CD14-positive monocyte (primary cell): Measurements from ENCODE around the gene DYNC1I1. TPM values are rescaled to one million over a fixed set of nuclear protein-coding genes. Genes with fewer than 3 reads are reported as not detected.

Experiments used
- DNase-seq, 3 donors: peaks; one replicate each; pipeline ENCODE4 v3.0.0-alpha.2; 2011 to 2022
- H2AFZ ChIP-seq: 2 replicates; pipeline ENCODE4 v1.6.0; 2012; ENCODE audit warnings: mild to moderate bottlenecking, low read depth, low read length, inconsistent platforms; ENCODE audit not compliant: insufficient read depth, poor library complexity, severe bottlenecking
- H3K27ac ChIP-seq, 2 donors: 1 replicate in 1 of 2; 2 replicates in 1 of 2; pipeline ENCODE4 v1.5.1; 2012 to 2013; ENCODE audit warnings: low read length in 2 of 2, control low read depth in 1 of 2, inconsistent platforms in 1 of 2, low read depth in 1 of 2, mild to moderate bottlenecking in 1 of 2
- H3K27me3 ChIP-seq, 2 donors: one replicate each; pipeline versions ENCODE4 v1.6.0 to v1.6.1; 2011 to 2013; ENCODE audit warnings: low read length in 2 of 2; ENCODE audit not compliant: control insufficient read depth in 2 of 2, insufficient read depth in 2 of 2
- H3K36me3 ChIP-seq, 2 donors: replicated peaks in 1 of 2; 1 replicate in 1 of 2; 2 replicates in 1 of 2; pipeline versions ENCODE4 v1.5.1 to v1.6.1; 2012 to 2013; ENCODE audit warnings: low read length in 2 of 2, control low read depth in 1 of 2, inconsistent platforms in 1 of 2, mild to moderate bottlenecking in 1 of 2; ENCODE audit not compliant: insufficient read depth in 2 of 2, control insufficient read depth in 1 of 2
- H3K4me1 ChIP-seq, 2 donors: 1 replicate in 1 of 2; 2 replicates in 1 of 2; pipeline versions ENCODE4 v1.5.1 to v1.6.1; 2012 to 2013; ENCODE audit warnings: low read length in 2 of 2, control low read depth in 1 of 2, inconsistent platforms in 1 of 2, mild to moderate bottlenecking in 1 of 2, moderate library complexity in 1 of 2; ENCODE audit not compliant: insufficient read depth in 2 of 2, control insufficient read depth in 1 of 2
- H3K4me2 ChIP-seq: replicated peaks from 2 replicates; pipeline ENCODE3; 2012; ENCODE audit warnings: low read length, moderate library complexity, mild to moderate bottlenecking; ENCODE audit not compliant: poor library complexity, severe bottlenecking; ENCODE audit errors: extremely low read depth
- H3K4me3 ChIP-seq, 3 experiments: fragments of 200-600 bp in 1 of 3; sonication (generic) in 1 of 3; replicated peaks in 1 of 3; 1 replicate in 2 of 3; 2 replicates in 1 of 3; pipeline ENCODE4 v1.5.1; 2011 to 2013; ENCODE audit warnings: low read length in 3 of 3, mild to moderate bottlenecking in 3 of 3, control low read depth in 2 of 3, low read depth in 2 of 3, inconsistent platforms in 1 of 3, moderate library complexity in 1 of 3
- H3K79me2 ChIP-seq: 2 replicates; pipeline ENCODE4 v1.6.0; 2012; ENCODE audit warnings: mild to moderate bottlenecking, control low read depth, inconsistent platforms, low read length, moderate library complexity; ENCODE audit not compliant: insufficient read depth
- H3K9ac ChIP-seq: 2 replicates; pipeline ENCODE4 v1.6.0; 2017; ENCODE audit warnings: low read length, mild to moderate bottlenecking; ENCODE audit not compliant: insufficient read depth, poor library complexity, severe bottlenecking
- H3K9me3 ChIP-seq, 2 donors: replicated peaks in 1 of 2; 1 replicate in 1 of 2; 2 replicates in 1 of 2; pipeline versions ENCODE4 v1.5.1 to v1.6.1; 2012 to 2013; ENCODE audit warnings: low read length in 2 of 2, control low read depth in 1 of 2; ENCODE audit not compliant: control insufficient read depth in 1 of 2, insufficient read depth in 1 of 2
- H4K20me1 ChIP-seq: 2 replicates; pipeline ENCODE4 v1.6.0; 2012; ENCODE audit warnings: mild to moderate bottlenecking, low read length, control low read depth, moderate library complexity; ENCODE audit not compliant: insufficient read depth
- H3K27ac Mint-ChIP-seq, 7 donors: one replicate each; pipeline ENCODE4 v1.8.0; 2020; ENCODE audit warnings: mild to moderate bottlenecking in 7 of 7, mixed read lengths in 7 of 7, moderate library complexity in 6 of 7, inconsistent platforms in 2 of 7
- H3K27me3 Mint-ChIP-seq, 3 donors: one replicate each; pipeline ENCODE4 v1.8.0; 2021 to 2022; ENCODE audit warnings: low read depth in 3 of 3, mild to moderate bottlenecking in 3 of 3, mixed read lengths in 3 of 3, moderate library complexity in 3 of 3, inconsistent platforms in 1 of 3
- H3K36me3 Mint-ChIP-seq, 2 donors: one replicate each; pipeline ENCODE4 v1.8.0; 2020; ENCODE audit warnings: mixed read lengths in 2 of 2, inconsistent platforms in 1 of 2, mild to moderate bottlenecking in 1 of 2
- H3K4me1 Mint-ChIP-seq: one replicate; pipeline ENCODE4 v1.8.0; 2020; ENCODE audit warnings: mild to moderate bottlenecking, mixed read lengths
- H3K4me3 Mint-ChIP-seq, 2 donors: one replicate each; pipeline ENCODE4 v1.8.0; 2020; ENCODE audit warnings: mild to moderate bottlenecking in 2 of 2, mixed read lengths in 2 of 2, moderate library complexity in 1 of 2
- H3K9me3 Mint-ChIP-seq, 7 donors: one replicate each; pipeline ENCODE4 v1.8.0; 2020 to 2022; ENCODE audit warnings: mixed read lengths in 7 of 7, mild to moderate bottlenecking in 6 of 7, moderate library complexity in 6 of 7, inconsistent platforms in 2 of 7
- CTCF ChIP-seq: fragments of 200-600 bp; IDR thresholded peaks from one replicate; pipeline ENCODE4 v1.8.0; 2022; ENCODE audit warnings: antibody characterized with exemption, mild to moderate bottlenecking
- WGBS: methylation state at CpG from one replicate; pipeline ENCODE4 v1.1.5; 2013; ENCODE audit warnings: missing lambda C conversion rate; ENCODE audit not compliant: insufficient coverage; 5-methylcytosine and 5-hydroxymethylcytosine counted together
- intact Hi-C, 2 donors: fragments of 100-400 bp; cut with micrococcal nuclease; formaldehyde crosslinking; loops; one replicate each; pipeline versions ENCODE4 v1.15.0 to v1.15.1; 2023
- polyA plus RNA-seq, 3 donors: library from polyadenylated mRNA; depleted of rRNA in 1 of 3; unstranded in 2 of 3; stranded (reverse) in 1 of 3; fragments of 300-500 nt in 2 of 3; fragments of >200 nt in 1 of 3; fragmentation: Illumina TruSeq in 2 of 3; gene quantifications; 1 replicate in 2 of 3; 2 replicates in 1 of 3; pipeline ENCODE4 v1.2.3, GENCODE V29; 2012 to 2021

Gene DYNC1I1
- polyA plus RNA-seq, 3 donors, result not detected

GRCh38 chr7:95960706-95961244, 188.4 kb downstream of the DYNC1I1 start:
- Histone ChIP-seq H3K27ac (no peak overlapping the region), H3K4me2 (no peak overlapping the region)

GRCh38 chr7:95963446-95963990, 191.2 kb downstream of the DYNC1I1 start:
- Histone ChIP-seq H4K20me1 (no peaks in the 10 kb centered on the region), H3K79me2 (no peaks in the 10 kb centered on the region), H2AFZ (no peak overlapping the region), H3K9me3 (peaks cover 0 to 3% of the 10 kb centered on the region in 2 donors), H3K36me3 (no peaks in the 10 kb centered on the region), H3K27ac (no peak overlapping the region), H3K4me3 (no peak overlapping the region), H3K4me1 (no peaks in the 10 kb centered on the region), H3K9ac (no peak overlapping the region), H3K4me2 (no peak overlapping the region), H3K27me3 (no peaks in the 10 kb centered on the region)
- intact Hi-C loops, result no loop called here
- Mint-ChIP-seq H3K9me3 (peaks cover 0 to 11% (median 4%) of the 10 kb centered on the region in 7 donors), H3K4me3 (no peak overlapping the region), H3K27me3 (peaks cover 0 to 1% (median 0%) of the 10 kb centered on the region in 3 donors), H3K27ac (no peak overlapping the region), H3K4me1 (no peaks in the 10 kb centered on the region), H3K36me3 (no peaks in the 10 kb centered on the region)
- no peak for TF ChIP-seq CTCF
- DNase-seq, result no peak
- WGBS, result 100% methylated on average over 1 of the region's 1 CpG

More at GRCh38 chr7:95960706-95961244, 188.4 kb downstream of the DYNC1I1 start:
- H3K27me3 Mint-ChIP-seq, result peaks cover 0 to 3% (median 0%) of the 10 kb centered on the region in 3 donors
- no peaks in the 10 kb centered on the region for H3K36me3 ChIP-seq
- 72% methylated on average over 3 of the region's 5 CpGs for WGBS
- no peaks in the 10 kb centered on the region for H3K79me2 ChIP-seq
- TF ChIP-seq CTCF, result no peak
- no peak overlapping the region for H3K9ac ChIP-seq
- intact Hi-C loops, result no loop called here
- no peak overlapping the region for H3K4me3 Mint-ChIP-seq
- H2AFZ ChIP-seq, result no peak overlapping the region
- no peaks in the 10 kb centered on the region for H3K4me1 Mint-ChIP-seq
- H3K4me1 ChIP-seq, result no peaks in the 10 kb centered on the region
- peaks cover 0 to 3% of the 10 kb centered on the region in 2 donors for H3K9me3 ChIP-seq
- H3K36me3 Mint-ChIP-seq, result no peaks in the 10 kb centered on the region
- no peaks in the 10 kb centered on the region for H4K20me1 ChIP-seq
- H3K27me3 ChIP-seq, result no peaks in the 10 kb centered on the region
- peaks cover 1 to 11% (median 4%) of the 10 kb centered on the region in 7 donors for H3K9me3 Mint-ChIP-seq
- H3K27ac Mint-ChIP-seq, result no peak overlapping the region
- no peak for DNase-seq
- no peak overlapping the region for H3K4me3 ChIP-seq
